Measurements from ENCODE around the gene C1orf105.
A peak's percentile ranks its signal among the peaks of the same experiment; 100 is the strongest.

GRCh38 chr1:172467446-172467845, 47.0 kb downstream of the C1orf105 start:
- TF ChIP-seq, protein P1, sequence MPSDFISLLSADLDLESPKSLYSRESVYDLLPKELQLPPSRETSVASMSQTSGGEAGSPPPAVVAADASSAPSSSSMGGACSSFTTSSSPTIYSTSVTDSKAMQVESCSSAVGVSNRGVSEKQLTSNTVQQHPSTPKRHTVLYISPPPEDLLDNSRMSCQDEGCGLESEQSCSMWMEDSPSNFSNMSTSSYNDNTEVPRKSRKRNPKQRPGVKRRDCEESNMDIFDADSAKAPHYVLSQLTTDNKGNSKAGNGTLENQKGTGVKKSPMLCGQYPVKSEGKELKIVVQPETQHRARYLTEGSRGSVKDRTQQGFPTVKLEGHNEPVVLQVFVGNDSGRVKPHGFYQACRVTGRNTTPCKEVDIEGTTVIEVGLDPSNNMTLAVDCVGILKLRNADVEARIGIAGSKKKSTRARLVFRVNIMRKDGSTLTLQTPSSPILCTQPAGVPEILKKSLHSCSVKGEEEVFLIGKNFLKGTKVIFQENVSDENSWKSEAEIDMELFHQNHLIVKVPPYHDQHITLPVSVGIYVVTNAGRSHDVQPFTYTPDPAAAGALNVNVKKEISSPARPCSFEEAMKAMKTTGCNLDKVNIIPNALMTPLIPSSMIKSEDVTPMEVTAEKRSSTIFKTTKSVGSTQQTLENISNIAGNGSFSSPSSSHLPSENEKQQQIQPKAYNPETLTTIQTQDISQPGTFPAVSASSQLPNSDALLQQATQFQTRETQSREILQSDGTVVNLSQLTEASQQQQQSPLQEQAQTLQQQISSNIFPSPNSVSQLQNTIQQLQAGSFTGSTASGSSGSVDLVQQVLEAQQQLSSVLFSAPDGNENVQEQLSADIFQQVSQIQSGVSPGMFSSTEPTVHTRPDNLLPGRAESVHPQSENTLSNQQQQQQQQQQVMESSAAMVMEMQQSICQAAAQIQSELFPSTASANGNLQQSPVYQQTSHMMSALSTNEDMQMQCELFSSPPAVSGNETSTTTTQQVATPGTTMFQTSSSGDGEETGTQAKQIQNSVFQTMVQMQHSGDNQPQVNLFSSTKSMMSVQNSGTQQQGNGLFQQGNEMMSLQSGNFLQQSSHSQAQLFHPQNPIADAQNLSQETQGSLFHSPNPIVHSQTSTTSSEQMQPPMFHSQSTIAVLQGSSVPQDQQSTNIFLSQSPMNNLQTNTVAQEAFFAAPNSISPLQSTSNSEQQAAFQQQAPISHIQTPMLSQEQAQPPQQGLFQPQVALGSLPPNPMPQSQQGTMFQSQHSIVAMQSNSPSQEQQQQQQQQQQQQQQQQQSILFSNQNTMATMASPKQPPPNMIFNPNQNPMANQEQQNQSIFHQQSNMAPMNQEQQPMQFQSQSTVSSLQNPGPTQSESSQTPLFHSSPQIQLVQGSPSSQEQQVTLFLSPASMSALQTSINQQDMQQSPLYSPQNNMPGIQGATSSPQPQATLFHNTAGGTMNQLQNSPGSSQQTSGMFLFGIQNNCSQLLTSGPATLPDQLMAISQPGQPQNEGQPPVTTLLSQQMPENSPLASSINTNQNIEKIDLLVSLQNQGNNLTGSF (CRISPR knock-in tag; IDR thresholded peaks at IDR 0.05): no peak
- TF ChIP-seq BRD4 (CRISPR knock-in tag; IDR thresholded peaks at IDR 0.05): no peak
- no peak for TF ChIP-seq ZNF792 (CRISPR knock-in tag; IDR thresholded peaks at IDR 0.05)
- TF ChIP-seq FOSL1 (CRISPR knock-in tag; IDR thresholded peaks at IDR 0.05; ENCODE audit: borderline replicate concordance): peak; percentile 68; the same call in 1 of the 2 replicates
- TF ChIP-seq, protein P2, sequence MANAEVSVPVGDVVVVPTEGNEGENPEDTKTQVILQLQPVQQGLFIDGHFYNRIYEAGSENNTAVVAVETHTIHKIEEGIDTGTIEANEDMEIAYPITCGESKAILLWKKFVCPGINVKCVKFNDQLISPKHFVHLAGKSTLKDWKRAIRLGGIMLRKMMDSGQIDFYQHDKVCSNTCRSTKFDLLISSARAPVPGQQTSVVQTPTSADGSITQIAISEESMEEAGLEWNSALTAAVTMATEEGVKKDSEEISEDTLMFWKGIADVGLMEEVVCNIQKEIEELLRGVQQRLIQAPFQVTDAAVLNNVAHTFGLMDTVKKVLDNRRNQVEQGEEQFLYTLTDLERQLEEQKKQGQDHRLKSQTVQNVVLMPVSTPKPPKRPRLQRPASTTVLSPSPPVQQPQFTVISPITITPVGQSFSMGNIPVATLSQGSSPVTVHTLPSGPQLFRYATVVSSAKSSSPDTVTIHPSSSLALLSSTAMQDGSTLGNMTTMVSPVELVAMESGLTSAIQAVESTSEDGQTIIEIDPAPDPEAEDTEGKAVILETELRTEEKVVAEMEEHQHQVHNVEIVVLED (CRISPR knock-in tag; IDR thresholded peaks at IDR 0.05; ENCODE audit: borderline replicate concordance): no peak
- TF ChIP-seq, protein P3, sequence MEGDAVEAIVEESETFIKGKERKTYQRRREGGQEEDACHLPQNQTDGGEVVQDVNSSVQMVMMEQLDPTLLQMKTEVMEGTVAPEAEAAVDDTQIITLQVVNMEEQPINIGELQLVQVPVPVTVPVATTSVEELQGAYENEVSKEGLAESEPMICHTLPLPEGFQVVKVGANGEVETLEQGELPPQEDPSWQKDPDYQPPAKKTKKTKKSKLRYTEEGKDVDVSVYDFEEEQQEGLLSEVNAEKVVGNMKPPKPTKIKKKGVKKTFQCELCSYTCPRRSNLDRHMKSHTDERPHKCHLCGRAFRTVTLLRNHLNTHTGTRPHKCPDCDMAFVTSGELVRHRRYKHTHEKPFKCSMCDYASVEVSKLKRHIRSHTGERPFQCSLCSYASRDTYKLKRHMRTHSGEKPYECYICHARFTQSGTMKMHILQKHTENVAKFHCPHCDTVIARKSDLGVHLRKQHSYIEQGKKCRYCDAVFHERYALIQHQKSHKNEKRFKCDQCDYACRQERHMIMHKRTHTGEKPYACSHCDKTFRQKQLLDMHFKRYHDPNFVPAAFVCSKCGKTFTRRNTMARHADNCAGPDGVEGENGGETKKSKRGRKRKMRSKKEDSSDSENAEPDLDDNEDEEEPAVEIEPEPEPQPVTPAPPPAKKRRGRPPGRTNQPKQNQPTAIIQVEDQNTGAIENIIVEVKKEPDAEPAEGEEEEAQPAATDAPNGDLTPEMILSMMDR (CRISPR knock-in tag; IDR thresholded peaks at IDR 0.05): no peak
- TF ChIP-seq HMG20A (CRISPR knock-in tag; IDR thresholded peaks at IDR 0.05; ENCODE audit: borderline replicate concordance): peak; percentile 46; the same call in 1 of the 2 replicates
- no peak for TF ChIP-seq ZNF782 (CRISPR knock-in tag; IDR thresholded peaks at IDR 0.05; ENCODE audit: borderline replicate concordance)
- TF ChIP-seq, protein P4, sequence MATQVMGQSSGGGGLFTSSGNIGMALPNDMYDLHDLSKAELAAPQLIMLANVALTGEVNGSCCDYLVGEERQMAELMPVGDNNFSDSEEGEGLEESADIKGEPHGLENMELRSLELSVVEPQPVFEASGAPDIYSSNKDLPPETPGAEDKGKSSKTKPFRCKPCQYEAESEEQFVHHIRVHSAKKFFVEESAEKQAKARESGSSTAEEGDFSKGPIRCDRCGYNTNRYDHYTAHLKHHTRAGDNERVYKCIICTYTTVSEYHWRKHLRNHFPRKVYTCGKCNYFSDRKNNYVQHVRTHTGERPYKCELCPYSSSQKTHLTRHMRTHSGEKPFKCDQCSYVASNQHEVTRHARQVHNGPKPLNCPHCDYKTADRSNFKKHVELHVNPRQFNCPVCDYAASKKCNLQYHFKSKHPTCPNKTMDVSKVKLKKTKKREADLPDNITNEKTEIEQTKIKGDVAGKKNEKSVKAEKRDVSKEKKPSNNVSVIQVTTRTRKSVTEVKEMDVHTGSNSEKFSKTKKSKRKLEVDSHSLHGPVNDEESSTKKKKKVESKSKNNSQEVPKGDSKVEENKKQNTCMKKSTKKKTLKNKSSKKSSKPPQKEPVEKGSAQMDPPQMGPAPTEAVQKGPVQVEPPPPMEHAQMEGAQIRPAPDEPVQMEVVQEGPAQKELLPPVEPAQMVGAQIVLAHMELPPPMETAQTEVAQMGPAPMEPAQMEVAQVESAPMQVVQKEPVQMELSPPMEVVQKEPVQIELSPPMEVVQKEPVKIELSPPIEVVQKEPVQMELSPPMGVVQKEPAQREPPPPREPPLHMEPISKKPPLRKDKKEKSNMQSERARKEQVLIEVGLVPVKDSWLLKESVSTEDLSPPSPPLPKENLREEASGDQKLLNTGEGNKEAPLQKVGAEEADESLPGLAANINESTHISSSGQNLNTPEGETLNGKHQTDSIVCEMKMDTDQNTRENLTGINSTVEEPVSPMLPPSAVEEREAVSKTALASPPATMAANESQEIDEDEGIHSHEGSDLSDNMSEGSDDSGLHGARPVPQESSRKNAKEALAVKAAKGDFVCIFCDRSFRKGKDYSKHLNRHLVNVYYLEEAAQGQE (IDR thresholded peaks at IDR 0.05; ENCODE audit: borderline replicate concordance in 1 of 2, low read depth in 1 of 2, low read length in 2 of 2): no peak
- no peak for TF ChIP-seq ETS1 (CRISPR knock-in tag; IDR thresholded peaks at IDR 0.05)
- no peak for TF ChIP-seq ZBTB10 (CRISPR knock-in tag; IDR thresholded peaks at IDR 0.05; ENCODE audit: borderline replicate concordance)
- no peak for TF ChIP-seq GATA4 (IDR thresholded peaks at IDR 0.05; ENCODE audit: borderline replicate concordance, low read depth)

All from HepG2 (cell line).